AG08395 (cell line): ENCODE results near the gene ANXA2.
A peak's percentile ranks its signal among the peaks of the same experiment; 100 is the strongest.
"Not testable (repeated sequence)": the region's sequence is repeated elsewhere in the genome, so short reads cannot be mapped to it uniquely, and the experiment has no call there.

Experiments used
- DNase-seq: peaks from one replicate; pipeline ENCODE4 v3.0.0; 2012; ENCODE audit warnings: mixed read lengths, low spot score

ANXA2 gene

DNA sequence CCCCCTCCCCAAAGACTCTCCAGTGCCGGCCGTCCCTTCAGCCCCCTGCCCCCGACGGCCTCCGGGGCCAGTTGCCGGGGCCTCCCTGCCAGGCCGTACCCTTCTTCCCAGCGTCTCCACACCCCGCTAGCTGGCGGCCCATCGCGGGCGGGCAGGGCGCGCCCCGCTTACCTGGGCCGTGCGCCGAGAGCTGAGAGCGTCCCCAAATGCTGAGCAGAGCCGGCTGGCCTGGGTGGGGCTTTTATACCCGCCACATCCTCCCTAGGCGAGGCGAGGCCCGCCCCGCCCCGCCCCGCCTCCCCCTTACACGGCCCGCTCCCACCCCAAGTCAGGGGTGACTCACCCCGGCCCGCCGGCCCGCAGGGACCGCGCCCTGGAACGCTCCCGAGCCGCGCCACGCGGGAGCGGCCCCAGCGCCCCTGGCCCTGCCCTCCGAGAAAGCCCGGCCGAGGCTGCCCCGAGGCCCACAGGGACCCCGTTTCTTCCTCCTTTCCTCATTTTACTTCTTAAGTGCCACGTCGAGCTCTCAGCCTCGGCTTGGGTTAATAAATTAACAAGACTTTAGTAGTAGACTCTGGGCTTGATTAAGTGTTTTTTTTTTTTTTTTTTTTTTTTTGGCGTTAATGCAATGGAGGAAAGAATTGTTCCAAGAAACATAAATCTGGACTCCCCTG is at the start of gene ANXA2:
Gene ANXA2 (minus strand): TSS at position 215 of the 674 bp plus-strand sequence. CDS start 11,911 bp downstream, outside the sequence.
- peak; percentile 91 for DNase-seq

DNA sequence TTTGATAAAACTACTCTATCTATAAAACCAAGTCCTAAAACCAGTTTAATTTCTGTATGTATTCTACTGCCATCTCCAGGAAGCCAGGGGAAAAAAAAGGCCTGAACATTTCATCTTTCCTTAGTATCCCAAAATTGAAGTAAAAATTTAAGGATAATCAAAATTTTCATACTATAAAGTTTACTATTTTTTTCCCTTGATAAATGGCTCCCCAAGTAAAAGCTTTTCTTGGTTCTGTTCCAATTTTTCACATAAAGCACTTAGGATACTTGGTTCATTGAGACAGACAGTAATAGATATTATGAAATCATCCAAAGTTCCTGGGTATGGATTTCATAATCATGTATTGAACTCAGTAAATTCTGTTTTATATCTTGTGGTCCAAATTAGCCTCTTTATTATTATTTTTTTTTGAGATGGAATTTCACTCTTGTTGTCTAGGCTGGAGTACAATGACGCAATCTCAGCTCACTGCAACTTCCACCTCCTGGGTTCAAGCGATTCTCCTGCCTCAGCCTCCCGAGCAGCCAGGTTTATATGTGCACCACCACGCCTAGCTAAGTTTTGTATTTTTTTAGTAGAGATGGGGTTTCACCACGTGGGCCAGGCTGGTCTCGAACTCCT is 46.6 kb upstream of the ANXA2 start:
- peak; percentile 65 for DNase-seq

DNA sequence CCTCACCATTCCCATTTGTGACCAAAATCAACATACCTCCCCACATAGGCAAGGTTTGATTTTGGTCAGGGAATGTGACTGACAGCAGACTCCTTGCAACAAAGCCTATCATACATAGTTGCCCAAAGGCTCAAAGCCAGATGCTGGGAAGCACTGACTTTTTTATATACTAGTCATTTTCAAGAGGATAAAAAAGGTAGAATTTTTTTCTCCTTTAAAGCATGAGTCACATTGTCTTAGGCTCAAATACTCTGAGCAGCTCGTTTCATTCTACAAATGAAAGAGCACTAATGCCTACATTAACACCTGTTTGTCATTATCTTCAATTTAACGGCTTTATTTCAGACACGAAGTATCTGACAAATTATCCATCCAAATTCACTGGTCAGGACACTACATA is 45.0 kb upstream of the ANXA2 start:
- peak; percentile 27 for DNase-seq

DNA sequence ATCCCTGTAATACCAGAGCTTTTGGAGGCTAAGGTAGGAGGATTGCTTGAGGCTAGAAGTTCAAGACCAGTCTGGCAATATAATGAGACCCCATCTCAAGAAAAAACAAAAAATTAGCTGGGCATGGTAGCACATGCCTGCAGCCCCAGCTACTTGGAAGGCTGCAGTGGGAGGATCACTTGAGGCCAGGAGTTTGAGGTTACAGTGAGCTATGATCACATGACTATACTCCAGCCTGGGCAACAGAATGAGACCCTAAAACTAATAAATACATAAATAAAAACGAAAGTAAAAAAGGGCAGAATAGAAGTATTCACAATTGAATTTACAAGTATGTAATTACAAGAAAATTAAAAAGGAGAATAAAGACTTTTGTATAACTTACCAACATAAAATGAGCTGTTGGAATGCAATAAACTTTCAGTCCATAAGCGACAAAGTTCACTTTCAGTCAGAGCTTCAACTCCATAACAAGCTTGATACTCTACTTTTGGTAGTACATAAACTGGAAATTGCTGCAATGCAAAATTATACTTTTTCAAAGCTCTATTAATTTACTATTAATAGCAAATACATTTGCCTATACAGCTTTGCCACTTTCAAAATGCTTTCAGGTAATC is 44.4 kb upstream of the ANXA2 start:
- no peak for DNase-seq

DNA sequence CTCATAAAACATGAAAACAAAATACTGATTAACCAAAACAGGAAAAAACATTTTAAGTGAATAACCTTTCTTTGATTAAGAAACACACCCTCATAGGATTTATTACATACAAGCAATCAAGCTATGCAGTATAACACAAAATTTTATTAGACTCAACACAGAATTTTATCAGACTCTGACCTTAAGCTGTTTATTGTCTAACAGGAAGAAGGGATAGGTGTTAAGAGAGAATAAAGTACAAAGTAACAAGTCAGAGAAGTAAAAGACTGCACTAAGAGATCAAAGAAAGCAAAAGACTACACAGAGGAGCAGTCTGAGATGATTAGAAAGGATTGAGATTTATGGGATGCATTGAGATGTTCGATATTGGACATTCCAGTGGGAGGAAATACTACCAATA is 43.5 kb upstream of the ANXA2 start:
- no peak for DNase-seq

DNA sequence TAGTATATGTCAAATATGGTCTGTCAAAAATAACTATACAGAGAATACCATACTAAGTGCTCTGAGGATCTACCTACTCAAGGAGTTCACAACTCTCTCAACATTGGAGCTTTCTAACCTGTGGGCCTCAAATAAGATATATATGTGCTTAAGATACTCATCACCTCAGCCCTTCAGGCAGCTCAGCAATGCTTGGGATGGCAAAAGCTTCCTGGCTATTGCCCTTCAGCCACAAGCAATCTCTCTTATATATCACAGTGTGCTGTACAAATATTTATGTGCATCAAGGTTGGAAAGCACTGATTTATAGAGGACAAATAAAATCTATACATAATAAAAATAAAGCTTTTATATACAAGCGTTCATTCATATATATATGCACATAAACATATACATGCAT is 40.9 kb upstream of the ANXA2 start:
- no peak for DNase-seq

DNA sequence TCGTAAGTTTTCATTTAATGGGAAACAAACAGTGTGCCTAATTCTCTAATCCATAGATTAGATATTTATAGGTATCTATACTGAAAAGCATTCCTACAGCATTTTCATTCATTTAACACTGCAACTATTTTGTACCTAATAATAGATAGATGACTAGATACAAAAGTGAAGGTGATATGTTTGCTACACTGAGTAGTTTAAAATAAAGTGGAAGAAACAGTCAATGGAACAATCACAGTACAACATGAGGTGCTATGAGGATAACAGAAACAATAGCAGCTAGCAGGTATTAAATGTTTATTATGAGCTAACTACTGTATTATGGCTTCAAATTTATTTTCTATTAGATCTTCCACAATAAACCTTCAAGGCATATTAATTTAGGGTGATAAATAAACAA is 31.1 kb upstream of the ANXA2 start:
- no peak for DNase-seq

DNA sequence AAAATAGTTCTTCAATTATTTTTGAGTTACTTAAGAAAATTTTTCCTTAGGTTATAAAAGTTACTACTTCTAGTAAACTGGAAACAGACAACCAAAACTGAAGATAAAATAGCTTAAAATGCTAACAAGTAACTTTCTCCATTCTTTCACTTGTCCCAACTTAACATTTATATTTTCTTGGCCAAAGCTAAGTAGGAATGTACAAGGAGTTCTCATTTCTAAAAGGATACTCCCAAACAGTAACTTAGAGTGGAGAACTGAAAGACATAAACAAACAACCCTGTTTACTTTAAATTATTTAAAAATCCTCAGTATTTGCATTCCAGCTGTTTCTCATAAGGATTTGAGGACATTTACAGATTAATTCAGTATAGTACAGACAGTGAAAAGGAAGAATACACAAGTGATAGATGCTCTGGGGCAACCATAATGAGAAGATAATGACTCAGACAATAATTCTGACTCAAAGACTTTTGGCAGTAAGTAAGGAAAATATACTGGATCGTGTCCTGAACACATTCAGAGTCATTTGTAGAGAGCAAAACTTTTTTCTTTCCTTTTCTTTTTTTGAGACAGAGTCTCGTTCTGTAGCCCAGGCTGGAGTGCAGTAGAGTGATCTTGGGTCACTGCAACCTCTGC is 29.2 kb upstream of the ANXA2 start:
- DNase-seq: peak; percentile 68

DNA sequence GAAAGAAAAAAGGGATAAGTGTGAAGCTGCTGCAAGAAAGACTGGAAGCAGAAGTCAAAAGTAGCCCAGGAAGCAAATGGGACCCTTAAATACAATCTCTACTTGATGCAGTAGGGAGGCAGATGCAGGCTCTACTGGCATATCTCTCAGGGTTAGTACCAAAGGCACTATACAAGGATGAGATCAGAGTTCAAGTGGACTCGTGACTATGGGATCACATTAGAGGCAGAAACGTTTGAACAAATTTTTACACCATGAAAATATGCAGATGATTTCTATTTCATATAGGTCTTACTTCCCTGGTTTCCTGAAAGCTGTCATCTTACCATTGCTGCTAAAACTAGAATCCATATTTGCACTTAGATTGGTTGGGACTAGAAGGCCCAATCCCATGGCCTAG is 27.7 kb upstream of the ANXA2 start:
- DNase-seq: no peak

DNA sequence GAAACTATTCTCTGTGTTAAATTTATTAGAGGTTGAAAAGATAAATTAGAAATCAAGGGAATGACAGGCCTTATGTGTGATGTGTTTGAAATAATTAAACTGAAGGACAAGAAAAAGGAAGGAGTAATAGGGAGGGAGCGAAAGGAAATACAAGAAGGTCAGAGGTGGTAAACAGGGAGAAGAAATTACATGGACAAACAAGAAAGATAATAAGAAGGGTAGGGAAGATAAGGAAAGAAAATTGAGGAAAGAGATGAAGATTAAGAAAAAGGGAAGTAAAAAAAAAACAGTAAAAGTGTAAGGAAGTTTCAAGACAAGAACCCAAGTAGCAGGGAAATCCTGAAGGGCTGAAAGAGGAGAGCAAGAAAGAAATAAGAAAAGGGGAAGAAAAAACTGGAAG is 26.2 kb upstream of the ANXA2 start:
- DNase-seq: no peak

DNA sequence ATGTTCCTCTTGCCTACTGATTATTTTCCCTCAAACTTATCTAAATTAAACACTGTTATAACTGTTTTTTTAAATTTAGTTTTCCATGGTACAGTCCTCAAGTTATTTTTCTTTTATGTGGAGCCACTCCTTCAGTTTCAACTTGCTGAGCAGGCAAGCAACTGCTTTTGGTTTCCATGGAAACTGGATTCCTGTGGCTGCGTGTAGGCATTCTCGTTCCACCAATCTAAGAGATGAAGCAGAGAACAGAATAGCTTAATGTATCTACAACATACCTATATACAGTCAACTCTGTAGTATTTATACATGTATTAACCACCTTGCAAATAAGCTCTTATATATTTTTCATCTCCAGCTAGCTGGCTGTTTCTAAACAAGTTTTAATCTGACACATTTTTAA is 25.8 kb upstream of the ANXA2 start:
- peak; percentile 61 for DNase-seq

DNA sequence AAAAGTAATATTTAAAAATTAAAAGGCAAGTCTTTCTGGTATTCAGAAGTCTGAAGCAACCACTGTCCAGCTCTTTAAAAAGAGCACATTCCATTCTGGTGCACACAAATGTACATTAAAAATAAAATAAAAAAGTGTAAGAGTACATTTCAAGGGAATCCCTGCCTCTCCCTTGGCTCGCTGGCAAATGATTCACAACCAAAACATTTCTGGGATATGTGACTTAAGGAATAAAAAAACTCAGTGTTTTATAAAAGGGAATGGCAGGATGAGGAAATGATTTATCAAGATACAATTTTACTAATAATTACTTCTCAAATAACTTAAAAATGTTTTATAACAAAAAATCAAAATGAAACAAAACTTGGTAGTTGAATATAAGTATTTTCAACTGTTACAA is 23.8 kb upstream of the ANXA2 start:
- DNase-seq: peak; percentile 49

DNA sequence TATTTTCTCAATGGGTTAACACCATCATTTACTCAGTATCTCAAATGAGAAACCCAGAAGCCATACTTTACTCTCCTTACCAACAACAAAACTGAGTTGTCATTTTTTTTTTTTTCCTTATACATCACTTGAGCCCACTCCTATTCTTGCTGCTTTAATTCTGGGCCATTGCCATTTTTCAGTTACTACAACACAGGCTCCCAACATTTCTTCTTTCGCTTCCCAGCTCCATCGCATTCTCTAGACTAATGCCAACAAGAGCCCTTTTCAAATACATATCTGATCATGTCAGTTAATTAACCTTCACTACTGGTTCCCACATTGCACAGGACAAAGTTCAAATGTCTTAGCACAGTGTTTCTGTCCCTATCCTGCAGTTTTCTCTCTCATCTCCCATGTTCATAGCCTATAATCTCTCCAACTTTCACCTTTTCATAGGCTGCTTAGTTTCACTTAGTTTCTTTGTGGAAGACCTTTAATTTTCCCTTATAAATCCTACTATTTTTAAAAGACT is 22.5 kb upstream of the ANXA2 start:
- no peak for DNase-seq

DNA sequence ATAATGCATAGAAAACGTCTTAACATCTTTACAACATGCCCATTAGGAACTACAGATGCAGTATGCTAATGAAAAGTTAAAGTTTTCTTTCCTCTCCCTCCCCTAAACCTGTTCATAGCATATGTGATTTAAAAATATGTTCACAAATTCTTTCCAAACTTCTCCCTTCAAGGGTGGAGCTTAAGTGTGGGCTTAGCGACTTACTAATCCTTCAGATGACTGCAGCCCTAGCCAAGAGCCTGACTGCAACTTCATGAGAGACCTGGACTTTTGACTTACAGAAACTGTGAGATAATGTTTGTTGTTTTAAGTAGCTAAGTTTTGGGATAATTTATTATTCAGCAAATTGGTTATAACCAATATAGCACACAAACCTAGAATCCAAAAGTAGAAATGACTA is 22.0 kb upstream of the ANXA2 start:
- DNase-seq: no peak

DNA sequence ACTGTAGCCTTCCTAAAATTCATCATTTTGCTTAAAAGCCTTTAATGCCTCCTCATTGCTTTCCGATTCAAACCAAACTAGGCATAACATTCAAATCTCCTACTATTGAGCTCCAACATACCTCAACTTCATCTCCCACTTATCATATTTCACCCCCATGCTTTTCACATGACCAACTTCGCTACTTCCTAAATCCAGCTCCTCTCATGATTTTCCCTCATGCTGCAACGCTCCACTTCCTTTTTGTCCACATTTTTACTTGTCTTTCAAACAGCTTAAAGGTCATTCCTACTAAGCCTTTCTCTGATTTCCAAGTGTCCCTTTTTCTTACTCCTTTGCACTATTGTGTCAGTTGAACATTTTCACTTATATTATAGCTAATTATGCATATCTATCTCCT is 20.3 kb upstream of the ANXA2 start:
- DNase-seq: no peak

DNA sequence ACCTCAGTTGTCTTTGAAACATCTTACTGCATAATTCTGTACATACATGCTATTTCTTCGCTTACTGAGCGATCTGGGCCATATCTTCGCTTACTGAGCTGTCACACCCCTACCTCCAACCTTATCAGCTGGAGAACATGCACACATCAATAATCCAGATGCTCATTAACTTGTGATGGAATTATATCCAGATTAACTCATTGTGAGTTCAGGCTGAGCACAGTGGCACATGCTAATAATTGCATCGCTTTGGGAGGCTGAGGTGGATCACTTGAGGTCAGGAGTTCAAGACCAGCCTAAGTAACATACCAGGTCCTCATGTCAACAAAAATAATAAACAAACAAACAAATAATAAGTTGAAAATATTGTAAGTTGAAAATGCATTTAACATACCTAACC is 19.3 kb upstream of the ANXA2 start:
- DNase-seq: no peak

DNA sequence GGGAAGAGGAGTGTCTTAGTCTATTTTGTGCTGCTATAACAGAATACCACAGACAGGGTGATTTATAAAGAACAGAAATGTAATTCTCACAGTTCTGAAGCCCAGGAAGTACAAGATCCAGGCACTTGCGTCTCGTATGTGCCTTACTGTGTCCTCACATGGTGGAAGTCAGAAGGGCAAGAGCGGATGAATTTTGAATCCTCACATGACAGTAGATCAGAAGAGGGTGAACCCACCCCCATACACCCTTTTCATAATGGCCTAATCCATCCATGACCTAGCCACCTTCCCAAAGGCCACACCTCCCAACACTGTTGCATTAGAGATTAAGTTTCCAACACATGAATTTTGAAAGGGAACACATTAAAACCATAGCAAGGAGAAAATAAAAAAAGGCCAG is 18.7 kb upstream of the ANXA2 start:
- DNase-seq: no peak

DNA sequence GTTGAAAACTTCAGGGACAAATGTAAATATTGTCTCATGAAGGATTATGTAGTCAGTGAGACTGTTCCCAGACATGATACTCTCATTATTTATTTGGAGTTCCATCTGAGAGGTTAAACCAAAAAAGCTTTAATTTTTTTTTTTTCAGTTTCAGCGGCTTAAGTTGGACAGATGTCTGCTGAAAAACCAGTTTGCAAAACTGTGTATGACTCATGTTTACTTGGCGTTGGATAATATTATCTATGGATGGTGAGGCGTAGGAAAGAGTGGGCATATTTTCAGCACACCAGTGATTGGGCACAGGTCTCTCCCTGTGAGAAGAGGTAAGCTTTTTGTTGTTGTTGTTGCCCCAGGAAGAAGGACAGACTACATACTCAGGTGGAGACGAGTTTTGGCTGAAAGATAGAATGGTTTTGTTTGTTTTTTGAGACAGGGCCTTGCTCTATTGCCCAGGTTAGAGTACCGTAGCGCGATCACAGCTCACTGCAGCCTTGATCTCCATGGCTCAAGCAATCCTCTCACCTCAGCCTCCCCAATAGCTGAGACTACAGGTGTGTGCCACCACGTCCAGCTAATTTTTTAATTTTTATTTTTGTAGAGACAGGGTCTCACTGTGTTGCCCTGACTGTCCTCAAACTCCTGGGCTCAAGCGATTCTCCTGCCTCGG is 16.4 kb upstream of the ANXA2 start:
- DNase-seq: no peak

DNA sequence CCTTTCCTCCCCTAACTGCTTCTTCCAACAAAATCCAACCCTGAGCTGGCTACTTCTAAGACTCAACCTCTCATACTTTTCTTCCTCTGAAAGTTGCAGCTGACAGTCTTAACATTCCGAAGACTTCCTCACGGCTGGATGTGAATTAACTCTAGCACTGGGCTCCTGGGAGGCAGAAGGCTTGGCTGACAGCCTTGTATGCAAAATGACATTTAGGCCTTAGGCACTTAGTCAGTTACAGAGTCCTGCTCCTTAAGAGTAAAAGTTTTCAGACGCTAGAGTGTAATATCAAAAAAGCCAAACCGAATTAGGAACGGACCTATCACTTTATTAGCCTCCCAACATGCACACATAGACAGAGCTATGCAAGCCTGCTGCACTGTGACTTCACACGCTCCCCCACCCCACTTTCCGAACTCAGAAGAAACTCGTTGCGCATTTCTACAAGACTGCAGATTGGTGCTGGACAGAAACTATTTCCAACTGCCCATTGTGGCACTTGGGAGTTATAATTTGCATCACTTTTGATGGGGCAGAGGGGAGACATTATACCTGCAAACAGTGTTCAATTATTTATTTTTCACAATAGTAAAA is 15.5 kb upstream of the ANXA2 start:
- DNase-seq: peak; percentile 41

DNA sequence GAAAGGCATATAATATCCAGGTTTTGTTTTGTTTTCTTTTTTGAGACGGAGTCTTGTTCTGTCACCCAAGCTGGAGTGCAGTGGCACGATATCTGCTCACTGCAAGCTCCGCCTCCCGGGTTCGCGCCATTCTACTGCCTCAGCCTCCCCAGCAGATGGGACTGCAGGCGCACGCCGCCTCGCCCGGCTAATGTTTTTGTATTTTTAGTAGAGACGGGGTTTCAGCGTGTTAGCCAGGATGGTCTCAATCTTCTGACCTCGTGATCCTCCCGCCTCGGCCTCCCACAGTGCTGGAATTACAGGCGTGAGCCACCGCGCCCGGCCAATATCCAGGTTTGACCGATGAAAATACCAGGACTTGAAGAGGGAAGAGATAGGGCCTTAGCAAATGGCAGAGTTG is 15.0 kb upstream of the ANXA2 start:
- DNase-seq: not testable (repeated sequence)

DNA sequence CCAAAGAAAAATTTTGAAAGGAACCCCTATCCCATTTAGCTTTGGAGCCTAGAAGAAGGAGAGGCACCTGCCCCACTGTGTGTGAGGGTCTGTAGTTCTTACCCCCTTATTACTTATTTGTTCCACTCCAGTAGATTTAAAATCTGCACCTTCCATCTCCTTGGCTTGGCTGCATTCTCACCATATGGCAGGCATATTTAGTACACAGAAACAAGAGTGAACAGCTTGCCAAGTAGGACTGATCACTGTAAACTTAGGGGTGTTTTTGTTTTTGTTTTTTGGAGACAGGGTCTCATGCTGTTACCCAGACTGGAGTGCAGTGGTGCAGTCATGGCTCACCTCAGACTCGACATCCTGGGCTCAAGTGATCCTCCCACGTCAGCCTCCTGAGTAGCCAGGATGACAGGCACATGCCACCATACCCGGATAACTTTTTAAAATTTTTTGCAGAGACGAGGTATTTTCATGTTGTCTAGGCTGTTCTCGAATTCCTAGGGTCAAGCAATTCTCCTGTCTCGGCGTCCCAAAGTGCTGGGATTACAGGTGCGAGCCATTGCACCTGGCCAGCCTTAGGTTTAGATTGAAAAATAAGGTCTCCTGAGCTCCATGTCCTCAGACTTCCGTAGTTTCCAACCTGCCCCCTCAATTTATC is 14.1 kb upstream of the ANXA2 start:
- DNase-seq: no peak
